Measurements from ENCODE around the gene MALRD1. TPM values are rescaled to one million over a fixed set of nuclear protein-coding genes. Genes with fewer than 3 reads are reported as not detected.

The MALRD1 gene
- total and polyA plus RNA-seq, 4 donors = 1.4 to 7.5 (median 3.3) TPM

- no peaks in the 10 kb centered on the region for H3K9me3 ChIP-seq (ENCODE audit: control insufficient read depth, insufficient read depth, low read length)
- H3K27me3 ChIP-seq (ENCODE audit: control insufficient read depth, insufficient read depth, low read length) = no peaks in the 10 kb centered on the region
- no peak overlapping the region for H3K27ac ChIP-seq (ENCODE audit: low read depth, low read length)
- H3K4me1 ChIP-seq (ENCODE audit: control insufficient read depth, insufficient read depth, low read length) = no peaks in the 10 kb centered on the region
- peak in 1 of 6 donors; percentile 23 for DNase-seq (ENCODE audit: low read depth in 4 of 6, low spot score in 6 of 6)
- no peaks in the 10 kb centered on the region for H3K36me3 ChIP-seq (ENCODE audit: control insufficient read depth, insufficient read depth, low read length)
- no peak overlapping the region for H3K4me3 ChIP-seq (ENCODE audit: low read depth, low read length)
These were observed 377.4 kb downstream of the MALRD1 start for GRCh38 chr10:19426034-19426433.

- Histone ChIP-seq H3K27me3 (ENCODE audit: control insufficient read depth, insufficient read depth, low read length) (no peaks in the 10 kb centered on the region), H3K36me3 (ENCODE audit: control insufficient read depth, insufficient read depth, low read length) (no peaks in the 10 kb centered on the region), H3K27ac (ENCODE audit: low read depth, low read length) (no peak overlapping the region), H3K4me1 (ENCODE audit: control insufficient read depth, insufficient read depth, low read length) (no peaks in the 10 kb centered on the region), H3K9me3 (ENCODE audit: control insufficient read depth, insufficient read depth, low read length) (no peaks in the 10 kb centered on the region), H3K4me3 (ENCODE audit: low read depth, low read length) (no peak overlapping the region)
- WGBS (ENCODE audit: insufficient coverage) = no CpG with 5 or more reads among the region's 5 CpGs
- no peak for DNase-seq (ENCODE audit: low read depth in 4 of 6, low spot score in 6 of 6)
These were observed 383.2 kb downstream of the MALRD1 start for GRCh38 chr10:19431622-19432351.

DNA sequence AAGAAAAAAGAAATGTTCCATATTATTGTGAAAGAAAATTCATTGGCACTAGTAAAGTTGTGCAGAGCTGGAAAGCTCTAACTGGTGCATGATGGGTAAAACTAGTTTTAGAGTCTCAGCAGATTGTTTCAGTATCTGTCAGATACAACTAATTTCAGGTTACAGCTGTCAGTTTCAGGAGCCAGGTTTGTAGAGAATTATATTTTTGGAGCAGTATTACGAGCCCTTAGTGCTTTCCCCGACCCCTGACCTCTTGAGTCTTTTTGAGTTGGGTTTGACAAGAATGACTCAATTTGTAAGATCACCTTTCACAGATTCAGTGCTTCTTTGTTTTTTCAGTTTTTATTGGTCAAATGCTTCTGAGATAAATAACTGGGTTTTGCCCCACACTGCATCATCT, 401.3 kb downstream of the MALRD1 start:
- WGBS (ENCODE audit: insufficient coverage) = no CpG with 5 or more reads among the region's 2 CpGs
- H3K36me3 ChIP-seq (ENCODE audit: control insufficient read depth, insufficient read depth, low read length) = no peaks in the 10 kb centered on the region
- H3K27me3 ChIP-seq (ENCODE audit: control insufficient read depth, insufficient read depth, low read length) = no peaks in the 10 kb centered on the region
- no peaks in the 10 kb centered on the region for H3K9me3 ChIP-seq (ENCODE audit: control insufficient read depth, insufficient read depth, low read length)
- H3K4me1 ChIP-seq (ENCODE audit: control insufficient read depth, insufficient read depth, low read length) = no peaks in the 10 kb centered on the region
- H3K27ac ChIP-seq (ENCODE audit: low read depth, low read length) = no peak overlapping the region
- no peak overlapping the region for H3K4me3 ChIP-seq (ENCODE audit: low read depth, low read length)
- no peak for DNase-seq (ENCODE audit: low read depth in 4 of 6, low spot score in 6 of 6)

- H3K36me3 ChIP-seq (ENCODE audit: control insufficient read depth, insufficient read depth, low read length) = no peaks in the 10 kb centered on the region
- H3K9me3 ChIP-seq (ENCODE audit: control insufficient read depth, insufficient read depth, low read length) = no peaks in the 10 kb centered on the region
- DNase-seq (ENCODE audit: low read depth in 4 of 6, low spot score in 6 of 6) = peak in 1 of 6 donors; percentile 74
- no peak overlapping the region for H3K4me3 ChIP-seq (ENCODE audit: low read depth, low read length)
- no peaks in the 10 kb centered on the region for H3K27me3 ChIP-seq (ENCODE audit: control insufficient read depth, insufficient read depth, low read length)
- no peaks in the 10 kb centered on the region for H3K4me1 ChIP-seq (ENCODE audit: control insufficient read depth, insufficient read depth, low read length)
- no CpG with 5 or more reads among the region's 3 CpGs for WGBS (ENCODE audit: insufficient coverage)
- no peak overlapping the region for H3K27ac ChIP-seq (ENCODE audit: low read depth, low read length)
These were observed 402.8 kb downstream of the MALRD1 start for GRCh38 chr10:19451356-19451755.

DNA sequence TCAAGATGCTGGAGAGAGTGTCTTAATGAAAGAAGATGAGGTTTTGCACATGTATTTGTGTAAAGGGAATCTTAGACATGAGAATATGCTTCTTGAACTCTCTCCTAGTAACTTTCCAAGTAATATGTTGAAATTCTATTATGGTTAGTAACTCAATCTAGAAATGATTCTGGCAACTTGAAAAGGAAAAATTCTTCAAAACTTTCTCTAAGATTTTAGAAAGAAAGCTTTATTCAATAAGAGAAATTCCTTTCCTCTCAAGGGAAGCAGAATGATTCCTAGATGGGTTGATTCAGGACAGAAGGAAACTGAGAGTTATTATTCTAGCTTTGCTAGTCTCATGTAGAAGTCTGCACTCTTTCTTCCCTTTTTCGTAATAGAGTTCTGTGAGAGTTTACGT, 403.3 kb downstream of the MALRD1 start:
- no peak overlapping the region for H3K4me3 ChIP-seq (ENCODE audit: low read depth, low read length)
- DNase-seq (ENCODE audit: low read depth in 4 of 6, low spot score in 6 of 6) = peak in 1 of 6 donors; percentile 16
- H3K4me1 ChIP-seq (ENCODE audit: control insufficient read depth, insufficient read depth, low read length) = no peaks in the 10 kb centered on the region
- WGBS (ENCODE audit: insufficient coverage) = no CpG with 5 or more reads among the region's 2 CpGs
- H3K27me3 ChIP-seq (ENCODE audit: control insufficient read depth, insufficient read depth, low read length) = no peaks in the 10 kb centered on the region
- no peak overlapping the region for H3K27ac ChIP-seq (ENCODE audit: low read depth, low read length)
- H3K9me3 ChIP-seq (ENCODE audit: control insufficient read depth, insufficient read depth, low read length) = no peaks in the 10 kb centered on the region
- H3K36me3 ChIP-seq (ENCODE audit: control insufficient read depth, insufficient read depth, low read length) = no peaks in the 10 kb centered on the region

GRCh38 chr10:19453967-19454366, 405.4 kb downstream of the MALRD1 start:
- H3K27me3 ChIP-seq (ENCODE audit: control insufficient read depth, insufficient read depth, low read length) = no peaks in the 10 kb centered on the region
- no peak for DNase-seq (ENCODE audit: low read depth in 4 of 6, low spot score in 6 of 6)
- no peaks in the 10 kb centered on the region for H3K4me1 ChIP-seq (ENCODE audit: control insufficient read depth, insufficient read depth, low read length)
- no peaks in the 10 kb centered on the region for H3K36me3 ChIP-seq (ENCODE audit: control insufficient read depth, insufficient read depth, low read length)
- H3K4me3 ChIP-seq (ENCODE audit: low read depth, low read length) = no peak overlapping the region
- no peaks in the 10 kb centered on the region for H3K9me3 ChIP-seq (ENCODE audit: control insufficient read depth, insufficient read depth, low read length)
- H3K27ac ChIP-seq (ENCODE audit: low read depth, low read length) = no peak overlapping the region

GRCh38 chr10:19461588-19461987, 413.0 kb downstream of the MALRD1 start:
- Histone ChIP-seq H3K4me3 (ENCODE audit: low read depth, low read length) (no peak overlapping the region), H3K9me3 (ENCODE audit: control insufficient read depth, insufficient read depth, low read length) (no peaks in the 10 kb centered on the region), H3K27me3 (ENCODE audit: control insufficient read depth, insufficient read depth, low read length) (no peaks in the 10 kb centered on the region), H3K36me3 (ENCODE audit: control insufficient read depth, insufficient read depth, low read length) (no peaks in the 10 kb centered on the region), H3K27ac (ENCODE audit: low read depth, low read length) (no peak overlapping the region), H3K4me1 (ENCODE audit: control insufficient read depth, insufficient read depth, low read length) (no peaks in the 10 kb centered on the region)
- WGBS (ENCODE audit: insufficient coverage) = 96% methylated on average over 4 of the region's 5 CpGs
- DNase-seq (ENCODE audit: low read depth in 4 of 6, low spot score in 6 of 6) = no peak

DNA sequence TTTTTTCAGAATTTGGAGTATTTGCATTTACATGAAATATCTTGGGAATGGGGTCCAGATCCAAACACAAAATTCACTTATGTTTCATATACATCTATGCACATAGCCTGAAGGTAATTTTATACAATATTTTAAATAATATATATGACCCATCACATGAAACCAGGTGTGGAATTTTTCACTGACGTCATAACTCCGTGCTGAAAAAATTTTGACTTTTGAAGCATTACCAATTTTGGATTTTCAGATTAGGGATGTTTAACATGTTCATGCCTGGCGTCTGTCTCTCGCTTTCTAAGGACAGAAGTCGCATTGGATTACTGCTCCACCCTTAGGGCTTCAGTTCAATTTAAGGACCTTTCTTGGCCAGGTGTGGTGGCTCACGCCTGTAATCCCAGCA, 418.1 kb downstream of the MALRD1 start:
- WGBS (ENCODE audit: insufficient coverage) = 98% methylated on average over 6 of the region's 6 CpGs
- no peak for DNase-seq (ENCODE audit: low read depth in 4 of 6, low spot score in 6 of 6)
- H3K36me3 ChIP-seq (ENCODE audit: control insufficient read depth, insufficient read depth, low read length) = no peaks in the 10 kb centered on the region
- H3K9me3 ChIP-seq (ENCODE audit: control insufficient read depth, insufficient read depth, low read length) = no peaks in the 10 kb centered on the region
- H3K4me1 ChIP-seq (ENCODE audit: control insufficient read depth, insufficient read depth, low read length) = no peaks in the 10 kb centered on the region
- H3K27me3 ChIP-seq (ENCODE audit: control insufficient read depth, insufficient read depth, low read length) = no peaks in the 10 kb centered on the region
- H3K4me3 ChIP-seq (ENCODE audit: low read depth, low read length) = no peak overlapping the region
- no peak overlapping the region for H3K27ac ChIP-seq (ENCODE audit: low read depth, low read length)

DNA sequence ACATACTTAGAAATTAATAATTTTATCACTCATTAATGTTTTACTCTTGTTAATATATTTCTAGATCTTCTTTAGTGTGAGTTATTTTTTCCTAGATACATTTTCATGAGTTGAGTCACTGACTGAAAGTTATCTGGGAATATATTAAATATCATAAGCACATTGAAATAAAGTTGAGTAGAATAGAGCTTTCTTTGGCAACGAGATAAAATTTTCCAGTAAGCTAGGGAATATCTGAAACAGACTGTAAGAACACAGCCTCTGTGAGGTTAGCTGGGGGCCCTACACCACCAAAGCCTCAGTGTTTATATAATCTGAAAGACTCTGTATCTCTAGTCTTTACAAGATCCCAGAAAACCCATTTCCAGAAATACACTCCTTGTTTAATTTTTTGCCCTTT, 419.8 kb downstream of the MALRD1 start:
- no peaks in the 10 kb centered on the region for H3K9me3 ChIP-seq (ENCODE audit: control insufficient read depth, insufficient read depth, low read length)
- no peak overlapping the region for H3K4me3 ChIP-seq (ENCODE audit: low read depth, low read length)
- H3K36me3 ChIP-seq (ENCODE audit: control insufficient read depth, insufficient read depth, low read length) = no peaks in the 10 kb centered on the region
- no peak overlapping the region for H3K27ac ChIP-seq (ENCODE audit: low read depth, low read length)
- H3K27me3 ChIP-seq (ENCODE audit: control insufficient read depth, insufficient read depth, low read length) = no peaks in the 10 kb centered on the region
- H3K4me1 ChIP-seq (ENCODE audit: control insufficient read depth, insufficient read depth, low read length) = no peaks in the 10 kb centered on the region
- WGBS (ENCODE audit: insufficient coverage) = no CpG with 5 or more reads among the region's 1 CpG
- DNase-seq (ENCODE audit: low read depth in 4 of 6, low spot score in 6 of 6) = peak in 1 of 6 donors; percentile 12

GRCh38 chr10:19469521-19469920, 420.9 kb downstream of the MALRD1 start:
- Histone ChIP-seq H3K36me3 (ENCODE audit: control insufficient read depth, insufficient read depth, low read length) (no peaks in the 10 kb centered on the region), H3K27ac (ENCODE audit: low read depth, low read length) (no peak overlapping the region), H3K27me3 (ENCODE audit: control insufficient read depth, insufficient read depth, low read length) (no peaks in the 10 kb centered on the region), H3K4me1 (ENCODE audit: control insufficient read depth, insufficient read depth, low read length) (no peaks in the 10 kb centered on the region), H3K4me3 (ENCODE audit: low read depth, low read length) (no peak overlapping the region), H3K9me3 (ENCODE audit: control insufficient read depth, insufficient read depth, low read length) (no peaks in the 10 kb centered on the region)
- DNase-seq (ENCODE audit: low read depth in 4 of 6, low spot score in 6 of 6) = no peak
- WGBS (ENCODE audit: insufficient coverage) = no CpG with 5 or more reads among the region's 1 CpG
